GM23338 (cell line): Measurements from ENCODE around the gene TVP23A. TPM values are rescaled to one million over a fixed set of nuclear protein-coding genes. Genes with fewer than 3 reads are reported as not detected.

Source experiments
- ATAC-seq: fragments of 200-7000 bp; cut with Tn5 transposase; 3 replicates; pipeline ENCODE4 v1.9.1; 2020
- DNase-seq: peaks from one replicate; pipeline ENCODE4 v3.0.0-alpha.2; 2015; ENCODE audit warnings: low spot score
- H2AFZ ChIP-seq: fragments of 200-600 bp; sonication (generic); 2 replicates; pipeline ENCODE4 v1.8.0; 2016; ENCODE audit warnings: antibody characterized with exemption, mild to moderate bottlenecking, moderate library complexity
- H3F3A ChIP-seq: fragments of 200-600 bp; sonication (generic); replicated peaks from 2 replicates; pipeline ENCODE4 v1.8.0; 2017; ENCODE audit warnings: antibody characterized with exemption, mixed run types, low read depth
- H3K27ac ChIP-seq: fragments of 200-600 bp; sonication (generic); 2 replicates; pipeline ENCODE4 v1.6.1; 2016; ENCODE audit warnings: low read depth
- H3K27me3 ChIP-seq: fragments of 200-600 bp; sonication (generic); 2 replicates; pipeline ENCODE4 v1.8.0; 2016; ENCODE audit warnings: mild to moderate bottlenecking, mixed run types, moderate library complexity; ENCODE audit not compliant: insufficient read depth
- H3K36me3 ChIP-seq: fragments of 200-600 bp; sonication (generic); 2 replicates; pipeline ENCODE4 v1.8.0; 2016; ENCODE audit warnings: mild to moderate bottlenecking; ENCODE audit not compliant: insufficient read depth
- H3K4me1 ChIP-seq: fragments of 200-600 bp; sonication (generic); 2 replicates; pipeline ENCODE4 v1.8.0; 2016; ENCODE audit warnings: mild to moderate bottlenecking, moderate library complexity; ENCODE audit not compliant: insufficient read depth
- H3K4me2 ChIP-seq: fragments of 200-600 bp; sonication (generic); 2 replicates; pipeline ENCODE4 v1.7.1; 2017; ENCODE audit warnings: mixed run types
- H3K4me3 ChIP-seq: fragments of 200-600 bp; sonication (generic); 2 replicates; pipeline ENCODE4 v1.6.1; 2016; ENCODE audit warnings: mixed run types
- H3K79me2 ChIP-seq: fragments of 200-600 bp; sonication (generic); replicated peaks from 2 replicates; pipeline ENCODE4 v1.8.0; 2017; ENCODE audit warnings: mild to moderate bottlenecking; ENCODE audit not compliant: insufficient read depth
- H3K9me2 ChIP-seq: fragments of 200-600 bp; sonication (generic); 2 replicates; pipeline ENCODE4 v1.8.0; 2017; ENCODE audit not compliant: insufficient read depth
- H4K20me1 ChIP-seq: fragments of 200-600 bp; sonication (generic); replicated peaks from 2 replicates; pipeline ENCODE4 v1.8.0; 2017; ENCODE audit warnings: mild to moderate bottlenecking; ENCODE audit not compliant: insufficient read depth
- H3K27ac Mint-ChIP-seq: 2 replicates; pipeline ENCODE4 v1.8.0; 2020; ENCODE audit warnings: inconsistent platforms, mild to moderate bottlenecking, moderate library complexity, mixed read lengths
- H3K27me3 Mint-ChIP-seq: 3 replicates; pipeline ENCODE4 v1.8.0; 2022; ENCODE audit warnings: low read depth, mild to moderate bottlenecking, moderate library complexity, mixed read lengths, inconsistent platforms; ENCODE audit not compliant: insufficient read depth, poor library complexity
- H3K36me3 Mint-ChIP-seq: 3 replicates; pipeline ENCODE4 v1.8.0; 2021; ENCODE audit warnings: low read depth, mild to moderate bottlenecking, inconsistent platforms, moderate library complexity, mixed read lengths
- H3K4me1 Mint-ChIP-seq: 3 replicates; pipeline ENCODE4 v1.8.0; 2020; ENCODE audit warnings: mild to moderate bottlenecking, inconsistent platforms, mixed read lengths
- H3K4me3 Mint-ChIP-seq: 3 replicates; pipeline ENCODE4 v1.8.0; 2021; ENCODE audit warnings: moderate library complexity, mild to moderate bottlenecking, inconsistent platforms, mixed read lengths
- H3K9me3 Mint-ChIP-seq: 3 replicates; pipeline ENCODE4 v1.8.0; 2020; ENCODE audit warnings: moderate library complexity, mild to moderate bottlenecking, inconsistent platforms, mixed read lengths
- polyA plus RNA-seq: library from polyadenylated mRNA; unstranded; fragments of >200 nt; fragmentation: Nextera tagmentation; extraction: Ambion mirVana; gene quantifications from 2 replicates; pipeline ENCODE4 v1.2.1, GENCODE V29; 2016
- small RNA-seq: library from RNA; depleted of rRNA; stranded (forward); fragments of <200 nt; gene quantifications from one replicate; pipeline ENCODE3, GENCODE V24; 2014; ENCODE audit warnings: low replicate concordance
- total RNA-seq: library from RNA; depleted of rRNA; stranded (reverse); fragments of >200 nt; shearing (Covaris generic); gene quantifications from 2 replicates; pipeline ENCODE4 v1.2.3, GENCODE V29; 2014; rRNA removed
- TF ChIP-seq, protein P1 (sequence below): IDR thresholded peaks from one replicate; pipeline ENCODE4 v1.6.1; 2018; ENCODE audit warnings: antibody characterized with exemption; ENCODE audit not compliant: unreplicated experiment
- TF ChIP-seq, protein P2 (sequence below), 2 experiments: fragments of 200-600 bp in 1 of 2; sonication (generic) in 1 of 2; conservative IDR thresholded peaks; 2 replicates each; pipeline versions ENCODE4 v1.5.1 to v1.6.1; 2016 to 2017; ENCODE audit warnings: antibody characterized with exemption in 2 of 2, low read depth in 2 of 2, mild to moderate bottlenecking in 2 of 2, moderate library complexity in 1 of 2

TVP23A gene
- total and polyA plus RNA-seq, 2 experiments from 2014 or later: 2.8 to 4.5 TPM

DNA sequence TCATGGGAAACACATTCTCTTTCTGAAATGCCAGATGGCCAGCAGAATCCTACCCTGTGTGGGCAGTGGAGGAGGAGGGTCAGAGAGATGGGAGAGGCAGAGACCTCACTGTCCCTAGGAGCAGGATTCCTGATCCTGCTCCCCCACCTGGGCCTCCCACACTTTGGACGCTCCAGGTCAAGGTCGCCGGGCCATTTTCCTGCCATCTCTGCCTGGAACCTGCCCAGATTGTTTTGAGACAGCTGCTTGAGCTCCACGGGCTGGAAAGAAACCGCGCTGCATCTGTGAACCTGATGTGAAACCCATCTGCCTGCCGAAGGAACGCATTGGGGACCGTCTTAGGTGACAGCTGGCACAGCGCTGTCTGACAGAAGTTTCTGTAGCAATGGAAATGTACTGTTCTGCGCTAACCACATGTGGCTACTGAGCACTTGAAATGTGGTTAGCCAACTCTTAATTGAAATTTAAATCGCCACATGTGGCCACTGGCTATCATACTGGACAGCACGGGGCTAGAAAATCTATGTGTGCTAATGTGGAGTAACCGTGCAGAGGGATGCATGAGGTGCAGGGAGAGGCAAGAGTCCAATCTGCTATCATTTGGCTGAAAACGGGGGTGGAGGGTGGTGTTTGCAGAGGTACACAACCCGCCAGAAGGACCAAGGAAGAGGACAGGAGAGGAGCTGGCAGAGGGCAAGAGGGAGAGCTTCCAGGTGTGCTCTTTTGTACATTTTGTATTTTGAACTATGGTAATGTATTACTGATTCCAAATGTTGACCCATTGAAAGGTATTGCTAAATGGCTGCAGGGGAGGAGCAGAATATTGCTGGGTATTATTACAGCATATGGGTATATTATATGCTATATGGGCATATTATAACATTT lies 90.3 kb downstream of the TVP23A start:
- peaks cover 3% of the 10 kb centered on the region; the same call in 2 of the 3 replicates for H3K9me3 Mint-ChIP-seq
- H3K27ac Mint-ChIP-seq: no peak overlapping the region
- Histone ChIP-seq H3K4me3 (no peak overlapping the region), H2AFZ (no peak overlapping the region), H3K27me3 (no peaks in the 10 kb centered on the region), H3F3A (no peaks in the 10 kb centered on the region), H3K27ac (no peak overlapping the region), H3K4me2 (no peak overlapping the region), H3K36me3 (no peaks in the 10 kb centered on the region), H3K9me2 (no peaks in the 10 kb centered on the region), H3K4me1 (no peaks in the 10 kb centered on the region), H3K79me2 (no peaks in the 10 kb centered on the region), H4K20me1 (no peaks in the 10 kb centered on the region)
- H3K4me3 Mint-ChIP-seq: no peak overlapping the region
- peaks cover 2% of the 10 kb centered on the region; the same call in 1 of the 3 replicates for H3K36me3 Mint-ChIP-seq
- TF ChIP-seq, protein P1, sequence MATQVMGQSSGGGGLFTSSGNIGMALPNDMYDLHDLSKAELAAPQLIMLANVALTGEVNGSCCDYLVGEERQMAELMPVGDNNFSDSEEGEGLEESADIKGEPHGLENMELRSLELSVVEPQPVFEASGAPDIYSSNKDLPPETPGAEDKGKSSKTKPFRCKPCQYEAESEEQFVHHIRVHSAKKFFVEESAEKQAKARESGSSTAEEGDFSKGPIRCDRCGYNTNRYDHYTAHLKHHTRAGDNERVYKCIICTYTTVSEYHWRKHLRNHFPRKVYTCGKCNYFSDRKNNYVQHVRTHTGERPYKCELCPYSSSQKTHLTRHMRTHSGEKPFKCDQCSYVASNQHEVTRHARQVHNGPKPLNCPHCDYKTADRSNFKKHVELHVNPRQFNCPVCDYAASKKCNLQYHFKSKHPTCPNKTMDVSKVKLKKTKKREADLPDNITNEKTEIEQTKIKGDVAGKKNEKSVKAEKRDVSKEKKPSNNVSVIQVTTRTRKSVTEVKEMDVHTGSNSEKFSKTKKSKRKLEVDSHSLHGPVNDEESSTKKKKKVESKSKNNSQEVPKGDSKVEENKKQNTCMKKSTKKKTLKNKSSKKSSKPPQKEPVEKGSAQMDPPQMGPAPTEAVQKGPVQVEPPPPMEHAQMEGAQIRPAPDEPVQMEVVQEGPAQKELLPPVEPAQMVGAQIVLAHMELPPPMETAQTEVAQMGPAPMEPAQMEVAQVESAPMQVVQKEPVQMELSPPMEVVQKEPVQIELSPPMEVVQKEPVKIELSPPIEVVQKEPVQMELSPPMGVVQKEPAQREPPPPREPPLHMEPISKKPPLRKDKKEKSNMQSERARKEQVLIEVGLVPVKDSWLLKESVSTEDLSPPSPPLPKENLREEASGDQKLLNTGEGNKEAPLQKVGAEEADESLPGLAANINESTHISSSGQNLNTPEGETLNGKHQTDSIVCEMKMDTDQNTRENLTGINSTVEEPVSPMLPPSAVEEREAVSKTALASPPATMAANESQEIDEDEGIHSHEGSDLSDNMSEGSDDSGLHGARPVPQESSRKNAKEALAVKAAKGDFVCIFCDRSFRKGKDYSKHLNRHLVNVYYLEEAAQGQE: no peak
- TF ChIP-seq, protein P2, sequence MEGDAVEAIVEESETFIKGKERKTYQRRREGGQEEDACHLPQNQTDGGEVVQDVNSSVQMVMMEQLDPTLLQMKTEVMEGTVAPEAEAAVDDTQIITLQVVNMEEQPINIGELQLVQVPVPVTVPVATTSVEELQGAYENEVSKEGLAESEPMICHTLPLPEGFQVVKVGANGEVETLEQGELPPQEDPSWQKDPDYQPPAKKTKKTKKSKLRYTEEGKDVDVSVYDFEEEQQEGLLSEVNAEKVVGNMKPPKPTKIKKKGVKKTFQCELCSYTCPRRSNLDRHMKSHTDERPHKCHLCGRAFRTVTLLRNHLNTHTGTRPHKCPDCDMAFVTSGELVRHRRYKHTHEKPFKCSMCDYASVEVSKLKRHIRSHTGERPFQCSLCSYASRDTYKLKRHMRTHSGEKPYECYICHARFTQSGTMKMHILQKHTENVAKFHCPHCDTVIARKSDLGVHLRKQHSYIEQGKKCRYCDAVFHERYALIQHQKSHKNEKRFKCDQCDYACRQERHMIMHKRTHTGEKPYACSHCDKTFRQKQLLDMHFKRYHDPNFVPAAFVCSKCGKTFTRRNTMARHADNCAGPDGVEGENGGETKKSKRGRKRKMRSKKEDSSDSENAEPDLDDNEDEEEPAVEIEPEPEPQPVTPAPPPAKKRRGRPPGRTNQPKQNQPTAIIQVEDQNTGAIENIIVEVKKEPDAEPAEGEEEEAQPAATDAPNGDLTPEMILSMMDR (conservative IDR thresholded peaks at IDR 0.05; ENCODE audit: low read depth in 2 of 2): no peak
- no peaks in the 10 kb centered on the region; the same call in 2 of the 3 replicates for H3K4me1 Mint-ChIP-seq
- DNase-seq (no peak), ATAC-seq (no peak)
- H3K27me3 Mint-ChIP-seq: no peaks in the 10 kb centered on the region

Small RNA genes within 50 kb of the gene (small RNA-seq; reads per million reads assigned to genes)
- not detected for gene MTND4LP24
- not detected for gene MTND6P33

Other genes with a start within 250 kb of the TVP23A start
- 7.3 and 7.4 TPM in 2 replicates for gene EMP2, start 238.2 kb downstream of the TVP23A start, total RNA-seq
- gene EMP2, start 238.2 kb downstream of the TVP23A start, polyA plus RNA-seq: 34.2 and 40.1 TPM in 2 replicates
- gene TEKT5, start 123.9 kb downstream of the TVP23A start, total RNA-seq: 0.19 and 0.52 TPM in 2 replicates
- not detected in 2 replicates for gene TEKT5, start 123.9 kb downstream of the TVP23A start, polyA plus RNA-seq
- 22.8 and 29.1 TPM in 2 replicates for gene NUBP1, start 75.0 kb downstream of the TVP23A start, total RNA-seq
- gene NUBP1, start 75.0 kb downstream of the TVP23A start, polyA plus RNA-seq: 41.2 and 44.0 TPM in 2 replicates
- 0.10 TPM in 1 of 2 replicates, not detected in the other for gene CIITA, start 58.4 kb upstream of the TVP23A start, total RNA-seq
- 0.57 and 1.2 TPM in 2 replicates for gene CIITA, start 58.4 kb upstream of the TVP23A start, polyA plus RNA-seq
- gene DEXI, start 123.7 kb upstream of the TVP23A start, total RNA-seq: 56.5 and 58.2 TPM in 2 replicates
- gene DEXI, start 123.7 kb upstream of the TVP23A start, polyA plus RNA-seq: 25.7 and 26.5 TPM in 2 replicates
- 17.3 and 24.1 TPM in 2 replicates for gene CLEC16A, start 125.8 kb upstream of the TVP23A start, total RNA-seq
- gene CLEC16A, start 125.8 kb upstream of the TVP23A start, polyA plus RNA-seq: 8.4 and 9.9 TPM in 2 replicates